NOMO-1 (cell line): ENCODE data around the gene PNPLA2.

Experiments used
- DNase-seq, 2 experiments: peaks; one replicate each; lab custom pipeline; 2025; ENCODE audit not compliant: unreplicated experiment in 2 of 2; lab: John Stamatoyannopoulos, UW

PNPLA2 gene

GRCh38 chr11:818396-819128, at the start of gene PNPLA2:
Gene PNPLA2 (plus strand): TSS chr11:818914. CDS start chr11:819719, 805 bp downstream.
- DNase-seq: no peak

- DNase-seq: no peak
These were observed 48.6 kb upstream of the PNPLA2 start for GRCh38 chr11:769887-770641.

- no peak for DNase-seq
These were observed 47.8 kb upstream of the PNPLA2 start for GRCh38 chr11:770642-771616.

- DNase-seq: no peak
These were observed 47.0 kb upstream of the PNPLA2 start for GRCh38 chr11:771617-772204.

- DNase-seq: no peak
These were observed 46.0 kb upstream of the PNPLA2 start for GRCh38 chr11:772429-773390.

- DNase-seq: no peak
These were observed 45.3 kb upstream of the PNPLA2 start for GRCh38 chr11:773425-773824.

- DNase-seq: no peak
These were observed 44.9 kb upstream of the PNPLA2 start for GRCh38 chr11:773830-774229.

- no peak for DNase-seq
These were observed 43.7 kb upstream of the PNPLA2 start for GRCh38 chr11:774873-775592.

- no peak for DNase-seq
These were observed 42.5 kb upstream of the PNPLA2 start for GRCh38 chr11:776263-776560.

- DNase-seq: peak in 1 of 2 experiments; percentile 22
These were observed 42.0 kb upstream of the PNPLA2 start for GRCh38 chr11:776561-777287.

GRCh38 chr11:777288-778255, 41.1 kb upstream of the PNPLA2 start, which contains the start of gene GATD1:
Gene GATD1 (minus strand): TSS chr11:777487. CDS start chr11:777462, 25 bp downstream.
- DNase-seq: peak; percentile 78 to 89

GRCh38 chr11:778976-779954, 39.4 kb upstream of the PNPLA2 start:
- DNase-seq: no peak

GRCh38 chr11:779955-780532, 38.7 kb upstream of the PNPLA2 start:
- DNase-seq: no peak

- no peak for DNase-seq
These were observed 36.2 kb upstream of the PNPLA2 start for GRCh38 chr11:782264-783174.
